GM19099 (cell line): ENCODE results near the gene CD226.

Experiments
- POLR2A ChIP-seq: IDR thresholded peaks from 3 replicates; pipeline ENCODE4 v1.6.1; 2011; ENCODE audit warnings: low read depth; ENCODE audit not compliant: insufficient read length; ENCODE audit errors: extremely low read depth

Gene CD226

GRCh38 chr18:69968039-69968438, 20.4 kb upstream of the CD226 start:
- no peak for TF ChIP-seq POLR2A

- no peak for TF ChIP-seq POLR2A
Observed at GRCh38 chr18:69963196-69963595, 15.5 kb upstream of the CD226 start.

GRCh38 chr18:69961718-69962117, 14.0 kb upstream of the CD226 start:
- no peak for TF ChIP-seq POLR2A

GRCh38 chr18:69958422-69958821, 10.7 kb upstream of the CD226 start:
- TF ChIP-seq POLR2A, result no peak

- TF ChIP-seq POLR2A, result no peak
Observed at GRCh38 chr18:69957747-69958146, 10.1 kb upstream of the CD226 start.

- TF ChIP-seq POLR2A, result peak; percentile 57
Observed at GRCh38 chr18:69956665-69957620, 9.3 kb upstream of the CD226 start.

GRCh38 chr18:69956057-69956456, 8.4 kb upstream of the CD226 start:
- TF ChIP-seq POLR2A, result peak; percentile 52

GRCh38 chr18:69954719-69955480, 7.2 kb upstream of the CD226 start:
- TF ChIP-seq POLR2A, result peak; percentile 37

- TF ChIP-seq POLR2A, result no peak
Observed at GRCh38 chr18:69953191-69953590, 5.5 kb upstream of the CD226 start.

- TF ChIP-seq POLR2A, result no peak
Observed at GRCh38 chr18:69951182-69951581, 3.5 kb upstream of the CD226 start.

GRCh38 chr18:69949538-69949936, 1.9 kb upstream of the CD226 start:
- peak; percentile 16 for TF ChIP-seq POLR2A

GRCh38 chr18:69948919-69949537, 1.4 kb upstream of the CD226 start:
- TF ChIP-seq POLR2A, result no peak

- no peak for TF ChIP-seq POLR2A
Observed at GRCh38 chr18:69948256-69948655, 583 bp upstream of the CD226 start.

GRCh38 chr18:69946608-69947155, 991 bp downstream of the CD226 start:
- TF ChIP-seq POLR2A, result peak; percentile 33
